OCI-LY7 (cell line): ENCODE results near the gene GNA12. TPM values are rescaled to one million over a fixed set of nuclear protein-coding genes. Genes with fewer than 3 reads are reported as not detected.

ENCODE experiments used
- BruUV-seq: library from RNA; stranded (reverse); fragments of 400-500 nt; replicated peaks from 2 replicates; lab custom pipeline; 2021; lab: Mats Ljungman, UMichigan
- CTCF ChIA-PET: fragments of 300-600 bp; sonication (Branson Sonifier 250); formaldehyde crosslinking; loops from one replicate; lab custom pipeline; 2022; ENCODE audit warnings: antibody characterized with exemption; ENCODE audit not compliant: unreplicated experiment; lab: Charles Lee
- POLR2A ChIA-PET: fragments of 300-600 bp; sonication (Branson Sonifier 250); formaldehyde crosslinking; loops from one replicate; lab custom pipeline; 2022; ENCODE audit warnings: antibody characterized with exemption; lab: Charles Lee
- DNase-seq: peaks from one replicate; pipeline ENCODE4 v3.0.0-alpha.2; 2015; ENCODE audit warnings: low spot score
- H2AFZ ChIP-seq: fragments of 200-600 bp; sonication (generic), shearing (Covaris generic); 2 replicates; pipeline ENCODE4 v1.6.1; 2014; ENCODE audit warnings: mild to moderate bottlenecking, antibody characterized with exemption, low read length, moderate library complexity
- H3K27ac ChIP-seq: fragments of 200-600 bp; sonication (generic); 2 replicates; pipeline ENCODE4 v1.5.1; 2014; ENCODE audit warnings: mixed run types, low read depth, mild to moderate bottlenecking, moderate library complexity, low read length, inconsistent platforms; ENCODE audit not compliant: poor library complexity, severe bottlenecking
- H3K36me3 ChIP-seq: fragments of 200-600 bp; sonication (generic); 2 replicates; pipeline ENCODE4 v1.6.1; 2014; ENCODE audit warnings: mild to moderate bottlenecking, antibody characterized with exemption, low read length, moderate library complexity, mixed read lengths; ENCODE audit not compliant: insufficient read depth
- H3K4me1 ChIP-seq: fragments of 200-600 bp; sonication (generic); 2 replicates; pipeline ENCODE4 v1.5.1; 2014; ENCODE audit warnings: mild to moderate bottlenecking, low read length; ENCODE audit not compliant: insufficient read depth, poor library complexity, severe bottlenecking
- H3K4me2 ChIP-seq: fragments of 200-600 bp; sonication (generic); 2 replicates; pipeline ENCODE4 v1.6.1; 2014; ENCODE audit warnings: mild to moderate bottlenecking, low read length
- H3K4me3 ChIP-seq: fragments of 200-600 bp; sonication (generic); 2 replicates; pipeline ENCODE4 v1.5.1; 2014; ENCODE audit warnings: mild to moderate bottlenecking, low read depth, low read length; ENCODE audit not compliant: poor library complexity, severe bottlenecking
- H3K79me2 ChIP-seq: fragments of 200-600 bp; sonication (generic); 2 replicates; pipeline ENCODE4 v1.6.1; 2016; ENCODE audit warnings: low read depth, mild to moderate bottlenecking, low read length, moderate library complexity, mixed read lengths; ENCODE audit not compliant: insufficient read depth
- H3K9me2 ChIP-seq: fragments of 200-600 bp; sonication (generic); 2 replicates; pipeline ENCODE4 v1.6.1; 2016; ENCODE audit warnings: mild to moderate bottlenecking, low read length, mixed read lengths; ENCODE audit not compliant: insufficient read depth
- H3K9me3 ChIP-seq: fragments of 200-600 bp; sonication (generic); 2 replicates; pipeline ENCODE4 v1.6.1; 2014; ENCODE audit warnings: mild to moderate bottlenecking, mixed run types, low read length, mixed read lengths
- H4K20me1 ChIP-seq: fragments of 200-600 bp; sonication (generic); 2 replicates; pipeline ENCODE4 v1.6.1; 2014; ENCODE audit warnings: mild to moderate bottlenecking, antibody characterized with exemption, low read length, moderate library complexity, mixed read lengths; ENCODE audit not compliant: insufficient read depth
- CTCF ChIP-seq: fragments of 200-600 bp; sonication (generic); conservative IDR thresholded peaks from 2 replicates; pipeline ENCODE4 v1.5.1; 2014; ENCODE audit warnings: mild to moderate bottlenecking, antibody characterized with exemption, low read length, moderate library complexity, mixed read lengths
- EZH2phosphoT487 ChIP-seq: fragments of 200-600 bp; sonication (generic); IDR thresholded peaks from 2 replicates; pipeline ENCODE4 v1.6.1; 2018; ENCODE audit warnings: low read depth, borderline replicate concordance, mild to moderate bottlenecking, mixed run types, antibody characterized with exemption, low read length, moderate library complexity, mixed read lengths
- intact Hi-C: fragments of 100-400 bp; cut with micrococcal nuclease; formaldehyde crosslinking; loops from one replicate; pipeline ENCODE4 v1.10.0; 2022; ENCODE audit not compliant: unreplicated experiment
- total RNA-seq, 2 experiments: library from RNA; depleted of rRNA in 1 of 2; stranded (reverse); fragments of >200 nt in 1 of 2; shearing (Covaris generic) in 1 of 2; gene quantifications; 2 replicates each; pipeline ENCODE4 v1.2.3, GENCODE V29; 2014 to 2022

The GNA12 gene
- total RNA-seq, 2 experiments from 2014 or later, result 10.3 to 35.9 TPM

GRCh38 chr7:2821842-2822507, 22.1 kb downstream of the GNA12 start:
- Histone ChIP-seq H3K9me3 (no peaks in the 10 kb centered on the region), H3K4me2 (peak overlapping the region; percentile 80), H3K36me3 (no peaks in the 10 kb centered on the region), H2AFZ (peak overlapping the region; percentile 4; the same call in 1 of the 2 replicates), H4K20me1 (no peaks in the 10 kb centered on the region), H3K4me1 (peaks cover 64% of the 10 kb centered on the region), H3K9me2 (no peaks in the 10 kb centered on the region), H3K4me3 (peak overlapping the region; percentile 54), H3K79me2 (peaks cover 82% of the 10 kb centered on the region), H3K27ac (peak overlapping the region; percentile 82)
- BruUV-seq, result no TSS peak
- intact Hi-C loops, result no loop called here
- ChIA-PET POLR2A (interaction anchor here (0.6 to 1.8 kb wide), 7 partner anchors 9 to 112 kb away, joined by 3 to 5 read pairs (median 4); no protein-coding TSS in a partner anchor), CTCF (interaction anchor here (1.0 kb wide), 1 partner anchor 17 kb away, joined by 6 read pairs; no protein-coding TSS in a partner anchor)
- peak; percentile 81 for DNase-seq
- no peak for TF ChIP-seq CTCF

DNA sequence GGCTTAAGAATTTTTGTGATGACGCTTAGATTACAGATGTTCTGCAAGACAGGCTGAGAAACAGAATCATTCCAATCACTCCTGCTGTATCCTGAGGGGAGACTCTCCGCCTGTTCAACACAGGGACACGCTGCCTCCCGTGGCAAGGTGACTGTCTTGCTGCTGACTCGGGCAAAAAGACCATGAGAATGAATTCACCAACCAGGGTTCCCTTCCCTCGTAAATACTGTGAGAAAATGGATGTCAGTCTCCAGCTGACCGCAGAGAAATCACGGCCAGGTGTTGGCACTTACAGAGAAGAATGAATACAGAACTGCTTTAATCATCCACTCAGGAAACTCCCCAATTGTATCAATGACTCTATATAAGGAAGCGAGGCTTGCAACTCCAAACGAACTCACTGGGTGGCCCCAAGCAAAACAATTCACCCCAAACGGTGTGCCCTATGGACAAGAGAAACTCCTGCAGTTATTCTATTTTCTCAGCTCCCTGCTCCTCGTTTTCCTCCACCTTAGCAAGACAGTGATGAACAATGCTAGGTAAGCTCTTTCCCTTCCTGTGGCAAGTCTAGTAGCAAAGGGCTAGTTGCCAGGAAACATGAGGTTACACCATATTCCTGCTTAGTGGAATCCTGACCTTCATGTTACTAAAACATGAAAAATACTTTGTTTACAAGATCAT, 22.8 kb downstream of the GNA12 start:
- DNase-seq, result peak; percentile 67
- H4K20me1 ChIP-seq, result no peaks in the 10 kb centered on the region
- H2AFZ ChIP-seq, result peak overlapping the region; percentile 4; the same call in 1 of the 2 replicates
- H3K4me3 ChIP-seq, result peak overlapping the region; percentile 54
- peak overlapping the region; percentile 82 for H3K27ac ChIP-seq
- no peaks in the 10 kb centered on the region for H3K9me2 ChIP-seq
- CTCF ChIA-PET, result interaction anchor here (1.0 kb wide), 1 partner anchor 16 kb away, joined by 6 read pairs; no protein-coding TSS in a partner anchor
- TF ChIP-seq CTCF (peak; percentile 51; the same call in 1 of the 2 replicates), EZH2phosphoT487 (no peak)
- BruUV-seq, result no TSS peak
- no peaks in the 10 kb centered on the region for H3K9me3 ChIP-seq
- intact Hi-C loops, result no loop called here
- H3K36me3 ChIP-seq, result no peaks in the 10 kb centered on the region
- peak overlapping the region; percentile 80 for H3K4me2 ChIP-seq
- POLR2A ChIA-PET, result interaction anchor here (0.6 to 1.8 kb wide), 8 partner anchors 9 to 111 kb away, joined by 3 to 5 read pairs (median 4); no protein-coding TSS in a partner anchor
- H3K4me1 ChIP-seq, result peaks cover 58% of the 10 kb centered on the region
- peaks cover 76% of the 10 kb centered on the region for H3K79me2 ChIP-seq
